ENCODE measurements around the gene PLEKHA7. TPM values are rescaled to one million over a fixed set of nuclear protein-coding genes. Genes with fewer than 3 reads are reported as not detected.

Gene PLEKHA7
- total and polyA plus RNA-seq, 2 of the 8 experiments (the other 6 are each of a cell fraction or from before 2014, with no cell fraction given), result 11.4 to 25.6 TPM

DNA sequence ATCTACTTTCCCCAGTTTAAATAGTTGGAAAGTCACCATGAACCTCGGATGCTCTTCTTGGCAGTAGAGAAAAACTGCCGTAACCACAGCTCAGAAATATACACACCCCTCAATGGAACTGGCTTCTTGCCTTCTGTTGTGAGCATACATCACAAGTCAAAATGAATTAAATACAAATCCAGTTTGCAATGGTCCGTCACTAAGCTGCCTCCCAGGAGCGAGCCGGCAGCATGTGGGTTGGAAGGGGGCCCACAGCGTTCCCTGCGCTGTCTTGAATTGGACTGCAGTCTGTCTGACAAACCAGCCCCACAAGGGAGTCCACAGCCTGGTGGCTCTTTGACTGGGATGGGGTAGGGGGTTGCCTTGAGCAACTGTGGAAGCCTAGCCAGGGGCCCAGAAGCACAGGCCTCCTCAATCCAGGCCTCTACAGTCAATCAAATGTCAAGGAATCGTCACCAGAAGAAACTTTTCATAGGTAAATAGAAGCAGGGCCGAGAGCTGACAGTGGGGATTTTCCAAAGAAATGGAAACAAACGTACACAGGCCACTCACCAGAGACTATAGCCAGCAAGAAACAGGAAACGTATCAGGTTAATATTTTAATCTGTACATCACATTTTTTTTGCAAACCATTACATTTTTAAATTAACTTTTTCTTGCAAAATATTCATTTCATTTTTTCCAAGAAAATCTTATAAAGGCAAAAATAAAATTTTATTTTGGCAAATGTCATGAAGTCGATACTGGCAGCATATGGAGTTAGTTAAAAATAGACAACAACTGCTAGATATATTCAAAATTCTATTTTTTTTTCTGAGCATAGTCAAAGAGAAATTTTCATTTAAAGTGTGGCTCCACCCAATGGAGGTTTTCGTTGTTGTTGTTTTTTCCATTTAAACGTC lies 237.3 kb downstream of the PLEKHA7 start:
- Histone ChIP-seq H3K23ac (ENCODE audit: insufficient read length) (no peak overlapping the region), H4K20me1 (replicated peaks in 1 of 2; ENCODE audit: control insufficient read depth in 1 of 2, insufficient read depth in 2 of 2, low read length in 2 of 2) (no peaks in the 10 kb centered on the region), H2AK5ac (ENCODE audit: low read depth, low read length) (no peak overlapping the region), H3K18ac (ENCODE audit: extremely low read depth, low read length) (no peak overlapping the region), H3K56ac (replicated peaks; ENCODE audit: insufficient read length, low read depth, low read length) (no peak overlapping the region), H3K27me3 (replicated peaks in 1 of 4; ENCODE audit: control insufficient read depth in 3 of 4, extremely low read depth in 1 of 4, insufficient read depth in 3 of 4, low read length in 3 of 4) (no peaks in the 10 kb centered on the region), H3K4me2 (ENCODE audit: insufficient read depth in 1 of 2, low read depth in 2 of 2, low read length in 2 of 2) (no peak overlapping the region), H4K91ac (replicated peaks; ENCODE audit: insufficient read length, low read length) (no peak overlapping the region), H3K4me3 (ENCODE audit: extremely low read depth in 1 of 4, insufficient read depth in 2 of 4, low read depth in 3 of 4, low read length in 4 of 4) (no peak overlapping the region), H2BK12ac (ENCODE audit: low read depth, low read length) (no peak overlapping the region), H3K23me2 (ENCODE audit: low read depth, low read length) (peaks cover 2% of the 10 kb centered on the region; the same call in 1 of the 2 replicates), H4K8ac (ENCODE audit: extremely low read depth, insufficient read depth, low read length) (no peak overlapping the region), H2AFZ (ENCODE audit: low read length) (no peak overlapping the region), H3K79me1 (ENCODE audit: low read depth, low read length) (no peaks in the 10 kb centered on the region), H3K79me2 (ENCODE audit: control insufficient read depth in 1 of 2, insufficient read depth in 2 of 2, low read length in 2 of 2) (no peaks in the 10 kb centered on the region), H2BK20ac (ENCODE audit: low read length) (no peak overlapping the region), H3K36me3 (ENCODE audit: control insufficient read depth in 2 of 4, insufficient read depth in 4 of 4, low read length in 3 of 4) (peaks cover 0 to 4% (median 0%) of the 10 kb centered on the region in 4 experiments; a peak in 1 of 8 replicates), H2BK5ac (ENCODE audit: low read depth, low read length) (no peak overlapping the region), H2BK120ac (replicated peaks; ENCODE audit: low read depth, low read length) (no peak overlapping the region), H4K5ac (ENCODE audit: insufficient read length, low read depth, low read length) (no peak overlapping the region), H3K14ac (ENCODE audit: insufficient read length) (no peak overlapping the region), H3K4ac (replicated peaks; ENCODE audit: insufficient read length, low read depth, low read length) (no peak overlapping the region), H3K9me3 (ENCODE audit: insufficient read depth in 2 of 2, low read depth in 1 of 2, low read length in 1 of 2) (no peaks in the 10 kb centered on the region), H2BK15ac (ENCODE audit: low read length) (no peak overlapping the region), H3K27ac (ENCODE audit: low read depth, low read length) (no peak overlapping the region), H3K4me1 (replicated peaks in 1 of 4; ENCODE audit: control insufficient read depth in 3 of 4, insufficient read depth in 4 of 4, low read length in 3 of 4) (no peaks in the 10 kb centered on the region; a peak in 1 of 7 replicates), H3K9ac (replicated peaks in 1 of 4; ENCODE audit: extremely low read depth in 1 of 4, low read depth in 3 of 4, low read length in 3 of 4) (no peak overlapping the region)
- DNase-seq (ENCODE audit: low read depth in 1 of 2, low spot score in 2 of 2) (no peak), FAIRE-seq (no peak)
- TF ChIP-seq, protein P1, sequence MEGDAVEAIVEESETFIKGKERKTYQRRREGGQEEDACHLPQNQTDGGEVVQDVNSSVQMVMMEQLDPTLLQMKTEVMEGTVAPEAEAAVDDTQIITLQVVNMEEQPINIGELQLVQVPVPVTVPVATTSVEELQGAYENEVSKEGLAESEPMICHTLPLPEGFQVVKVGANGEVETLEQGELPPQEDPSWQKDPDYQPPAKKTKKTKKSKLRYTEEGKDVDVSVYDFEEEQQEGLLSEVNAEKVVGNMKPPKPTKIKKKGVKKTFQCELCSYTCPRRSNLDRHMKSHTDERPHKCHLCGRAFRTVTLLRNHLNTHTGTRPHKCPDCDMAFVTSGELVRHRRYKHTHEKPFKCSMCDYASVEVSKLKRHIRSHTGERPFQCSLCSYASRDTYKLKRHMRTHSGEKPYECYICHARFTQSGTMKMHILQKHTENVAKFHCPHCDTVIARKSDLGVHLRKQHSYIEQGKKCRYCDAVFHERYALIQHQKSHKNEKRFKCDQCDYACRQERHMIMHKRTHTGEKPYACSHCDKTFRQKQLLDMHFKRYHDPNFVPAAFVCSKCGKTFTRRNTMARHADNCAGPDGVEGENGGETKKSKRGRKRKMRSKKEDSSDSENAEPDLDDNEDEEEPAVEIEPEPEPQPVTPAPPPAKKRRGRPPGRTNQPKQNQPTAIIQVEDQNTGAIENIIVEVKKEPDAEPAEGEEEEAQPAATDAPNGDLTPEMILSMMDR (IDR thresholded peaks at IDR 0.05; ENCODE audit: control extremely low read depth in 1 of 3, insufficient read depth in 1 of 3, low read depth in 1 of 3, low read length in 3 of 3), result no peak
- TF ChIP-seq POLR2A (IDR thresholded peaks at IDR 0.05; ENCODE audit: control extremely low read depth in 1 of 2, low read depth in 2 of 2, low read length in 2 of 2) (no peak), BCL11A (IDR thresholded peaks at IDR 0.05; ENCODE audit: low read depth in 2 of 2, low read length in 2 of 2) (no peak), CBX5 (IDR thresholded peaks at IDR 0.05; ENCODE audit: low read depth, low read length) (no peak), EGR1 (IDR thresholded peaks at IDR 0.05; ENCODE audit: borderline replicate concordance, low read depth, low read length) (no peak), POU5F1 (IDR thresholded peaks at IDR 0.05; ENCODE audit: low read depth, low read length) (no peak), BACH1 (IDR thresholded peaks at IDR 0.05; ENCODE audit: low read length) (no peak)
- WGBS, 2 experiments (ENCODE audit: extremely low coverage in 1 of 2, insufficient coverage in 1 of 2, insufficient read length in 1 of 2, insufficient replicate concordance in 2 of 2, low coverage in 1 of 2, low lambda C conversion rate in 2 of 2, missing lambda C conversion rate in 1 of 2), result 91% methylated on average over 14 of the region's 14 CpGs; no CpG with 5 or more reads in 1 of the 2 experiments
- CTCF ChIA-PET (ENCODE audit: partially characterized antibody), result interaction anchor here (0.6 to 1.8 kb wide), 3 partner anchors 9 to 291 kb away, joined by 4 to 13 read pairs (median 5); no protein-coding TSS in a partner anchor
- POLR2A ChIA-PET (ENCODE audit: partially characterized antibody), result no interaction called here
